CD4-positive, alpha-beta T cell treated with Interleukin-6 for 4 hours (primary cell): Measurements from ENCODE around the gene TAF11L14.
"Not testable (repeated sequence)": the region's sequence is repeated elsewhere in the genome, so short reads cannot be mapped to it uniquely, and the experiment has no call there.

Experiments
- DNase-seq: peaks from one replicate; pipeline ENCODE4 v3.0.0-alpha.2; 2020; ENCODE audit warnings: mixed read lengths

TAF11L14 gene

GRCh38 chr5:17634160-17634559, at the start of gene TAF11L14:
Gene TAF11L14 (plus strand): TSS chr5:17634460.
- DNase-seq, result no peak

GRCh38 chr5:17585658-17586057, 48.6 kb upstream of the TAF11L14 start, which contains the start of gene TAF11L7:
Gene TAF11L7 (minus strand): TSS chr5:17585758.
- DNase-seq, result not testable (repeated sequence)

- not testable (repeated sequence) for DNase-seq
Measured at GRCh38 chr5:17590860-17591259, 43.4 kb upstream of the TAF11L14 start, which contains the start of gene TAF11L8. Gene TAF11L8 (minus strand): TSS chr5:17590960.

- not testable (repeated sequence) for DNase-seq
Measured at GRCh38 chr5:17594255-17594654, 40.0 kb upstream of the TAF11L14 start, which contains the start of gene TAF11L9. Gene TAF11L9 (minus strand): TSS chr5:17594394.

GRCh38 chr5:17597728-17598127, 36.5 kb upstream of the TAF11L14 start, which contains the start of gene TAF11L10:
Gene TAF11L10 (minus strand): TSS chr5:17597828.
- DNase-seq, result not testable (repeated sequence)

- DNase-seq, result not testable (repeated sequence)
Measured at GRCh38 chr5:17603880-17604279, 30.4 kb upstream of the TAF11L14 start, which contains the start of gene TAF11L11. Gene TAF11L11 (plus strand): TSS chr5:17604183.

GRCh38 chr5:17604951-17605350, 29.3 kb upstream of the TAF11L14 start:
- no peak for DNase-seq

GRCh38 chr5:17607461-17607860, 26.8 kb upstream of the TAF11L14 start:
- not testable (repeated sequence) for DNase-seq

GRCh38 chr5:17610092-17610491, 24.2 kb upstream of the TAF11L14 start, which contains the start of gene TAF11L12:
Gene TAF11L12 (plus strand): TSS chr5:17610392.
- DNase-seq, result not testable (repeated sequence)

- DNase-seq, result no peak
Measured at GRCh38 chr5:17614872-17615605, 19.2 kb upstream of the TAF11L14 start.

- no peak for DNase-seq
Measured at GRCh38 chr5:17619354-17619753, 14.9 kb upstream of the TAF11L14 start.

- no peak for DNase-seq
Measured at GRCh38 chr5:17620627-17621026, 13.6 kb upstream of the TAF11L14 start.

GRCh38 chr5:17625686-17626085, 8.6 kb upstream of the TAF11L14 start:
- no peak for DNase-seq

- DNase-seq, result not testable (repeated sequence)
Measured at GRCh38 chr5:17631788-17632187, 2.5 kb upstream of the TAF11L14 start, which contains the start of gene TAF11L13. Gene TAF11L13 (plus strand): TSS chr5:17632088.

GRCh38 chr5:17649232-17649631, 15.0 kb downstream of the TAF11L14 start:
- DNase-seq, result not testable (repeated sequence)

- not testable (repeated sequence) for DNase-seq
Measured at GRCh38 chr5:17655201-17655759, 21.0 kb downstream of the TAF11L14 start.

- DNase-seq, result no peak
Measured at GRCh38 chr5:17655921-17656320, 21.7 kb downstream of the TAF11L14 start.

- no peak for DNase-seq
Measured at GRCh38 chr5:17663182-17663581, 28.9 kb downstream of the TAF11L14 start.

GRCh38 chr5:17665836-17666235, 31.6 kb downstream of the TAF11L14 start:
- DNase-seq, result no peak

- DNase-seq, result no peak
Measured at GRCh38 chr5:17666726-17667235, 32.5 kb downstream of the TAF11L14 start.

- DNase-seq, result no peak
Measured at GRCh38 chr5:17670353-17670752, 36.1 kb downstream of the TAF11L14 start.

- no peak for DNase-seq
Measured at GRCh38 chr5:17678751-17679324, 44.6 kb downstream of the TAF11L14 start.

- DNase-seq, result no peak
Measured at GRCh38 chr5:17679597-17680203, 45.4 kb downstream of the TAF11L14 start.
